Adrenal gland (tissue), 5 donors: ENCODE measurements around the gene PIK3CB.

Experiments
- POLR2A ChIP-seq, 2 donors: fragments of 450-650 bp; IDR thresholded peaks; one replicate each; pipeline ENCODE4 v1.6.1; 2017; ENCODE audit warnings: antibody characterized with exemption in 2 of 2, mild to moderate bottlenecking in 2 of 2, moderate library complexity in 1 of 2
- TF ChIP-seq, protein P1 (sequence below), 6 experiments: fragments of 450-650 bp in 4 of 6; fragments of 200-600 bp in 2 of 6; sonication (generic) in 1 of 6; IDR thresholded peaks; 1 replicate in 5 of 6; 2 replicates in 1 of 6; pipeline versions ENCODE4 v1.5.1 to v1.8.0; 2016 to 2021; ENCODE audit warnings: antibody characterized with exemption in 6 of 6, mild to moderate bottlenecking in 2 of 6, moderate library complexity in 1 of 6
- donor health status: DM: no; HTN: no; CAD: no.

DNA sequence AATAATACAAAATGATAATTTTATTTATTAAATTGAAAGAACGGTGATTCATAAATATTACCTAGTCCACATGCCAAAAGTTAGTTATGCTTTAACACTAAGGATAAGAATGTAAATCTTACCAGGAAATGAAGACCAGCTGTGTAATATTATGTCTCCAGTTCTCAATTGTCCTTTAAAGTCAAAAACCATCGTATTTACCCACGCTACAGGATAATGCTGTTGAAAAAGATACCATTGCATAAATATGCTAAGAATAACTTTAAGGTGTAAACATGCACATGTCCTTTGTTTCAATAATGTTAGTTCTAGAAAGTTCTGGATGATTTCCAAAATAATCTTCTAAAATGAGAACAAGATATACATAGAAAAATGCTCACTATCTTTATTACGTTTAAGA, 122.6 kb downstream of the PIK3CB start:
- TF ChIP-seq, protein P1, sequence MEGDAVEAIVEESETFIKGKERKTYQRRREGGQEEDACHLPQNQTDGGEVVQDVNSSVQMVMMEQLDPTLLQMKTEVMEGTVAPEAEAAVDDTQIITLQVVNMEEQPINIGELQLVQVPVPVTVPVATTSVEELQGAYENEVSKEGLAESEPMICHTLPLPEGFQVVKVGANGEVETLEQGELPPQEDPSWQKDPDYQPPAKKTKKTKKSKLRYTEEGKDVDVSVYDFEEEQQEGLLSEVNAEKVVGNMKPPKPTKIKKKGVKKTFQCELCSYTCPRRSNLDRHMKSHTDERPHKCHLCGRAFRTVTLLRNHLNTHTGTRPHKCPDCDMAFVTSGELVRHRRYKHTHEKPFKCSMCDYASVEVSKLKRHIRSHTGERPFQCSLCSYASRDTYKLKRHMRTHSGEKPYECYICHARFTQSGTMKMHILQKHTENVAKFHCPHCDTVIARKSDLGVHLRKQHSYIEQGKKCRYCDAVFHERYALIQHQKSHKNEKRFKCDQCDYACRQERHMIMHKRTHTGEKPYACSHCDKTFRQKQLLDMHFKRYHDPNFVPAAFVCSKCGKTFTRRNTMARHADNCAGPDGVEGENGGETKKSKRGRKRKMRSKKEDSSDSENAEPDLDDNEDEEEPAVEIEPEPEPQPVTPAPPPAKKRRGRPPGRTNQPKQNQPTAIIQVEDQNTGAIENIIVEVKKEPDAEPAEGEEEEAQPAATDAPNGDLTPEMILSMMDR (IDR thresholded peaks at IDR 0.05) = no peak
- no peak for TF ChIP-seq POLR2A (IDR thresholded peaks at IDR 0.05)
